Measurements from ENCODE around the gene PIK3R5. TPM values are rescaled to one million over a fixed set of nuclear protein-coding genes. Genes with fewer than 3 reads are reported as not detected.

The PIK3R5 gene, protein sequence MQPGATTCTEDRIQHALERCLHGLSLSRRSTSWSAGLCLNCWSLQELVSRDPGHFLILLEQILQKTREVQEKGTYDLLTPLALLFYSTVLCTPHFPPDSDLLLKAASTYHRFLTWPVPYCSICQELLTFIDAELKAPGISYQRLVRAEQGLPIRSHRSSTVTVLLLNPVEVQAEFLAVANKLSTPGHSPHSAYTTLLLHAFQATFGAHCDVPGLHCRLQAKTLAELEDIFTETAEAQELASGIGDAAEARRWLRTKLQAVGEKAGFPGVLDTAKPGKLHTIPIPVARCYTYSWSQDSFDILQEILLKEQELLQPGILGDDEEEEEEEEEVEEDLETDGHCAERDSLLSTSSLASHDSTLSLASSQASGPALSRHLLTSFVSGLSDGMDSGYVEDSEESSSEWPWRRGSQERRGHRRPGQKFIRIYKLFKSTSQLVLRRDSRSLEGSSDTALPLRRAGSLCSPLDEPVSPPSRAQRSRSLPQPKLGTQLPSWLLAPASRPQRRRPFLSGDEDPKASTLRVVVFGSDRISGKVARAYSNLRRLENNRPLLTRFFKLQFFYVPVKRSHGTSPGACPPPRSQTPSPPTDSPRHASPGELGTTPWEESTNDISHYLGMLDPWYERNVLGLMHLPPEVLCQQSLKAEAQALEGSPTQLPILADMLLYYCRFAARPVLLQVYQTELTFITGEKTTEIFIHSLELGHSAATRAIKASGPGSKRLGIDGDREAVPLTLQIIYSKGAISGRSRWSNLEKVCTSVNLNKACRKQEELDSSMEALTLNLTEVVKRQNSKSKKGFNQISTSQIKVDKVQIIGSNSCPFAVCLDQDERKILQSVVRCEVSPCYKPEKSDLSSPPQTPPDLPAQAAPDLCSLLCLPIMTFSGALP
- total RNA-seq = 100 to 1,000 TPM; 112 to 119 TPM

DNA sequence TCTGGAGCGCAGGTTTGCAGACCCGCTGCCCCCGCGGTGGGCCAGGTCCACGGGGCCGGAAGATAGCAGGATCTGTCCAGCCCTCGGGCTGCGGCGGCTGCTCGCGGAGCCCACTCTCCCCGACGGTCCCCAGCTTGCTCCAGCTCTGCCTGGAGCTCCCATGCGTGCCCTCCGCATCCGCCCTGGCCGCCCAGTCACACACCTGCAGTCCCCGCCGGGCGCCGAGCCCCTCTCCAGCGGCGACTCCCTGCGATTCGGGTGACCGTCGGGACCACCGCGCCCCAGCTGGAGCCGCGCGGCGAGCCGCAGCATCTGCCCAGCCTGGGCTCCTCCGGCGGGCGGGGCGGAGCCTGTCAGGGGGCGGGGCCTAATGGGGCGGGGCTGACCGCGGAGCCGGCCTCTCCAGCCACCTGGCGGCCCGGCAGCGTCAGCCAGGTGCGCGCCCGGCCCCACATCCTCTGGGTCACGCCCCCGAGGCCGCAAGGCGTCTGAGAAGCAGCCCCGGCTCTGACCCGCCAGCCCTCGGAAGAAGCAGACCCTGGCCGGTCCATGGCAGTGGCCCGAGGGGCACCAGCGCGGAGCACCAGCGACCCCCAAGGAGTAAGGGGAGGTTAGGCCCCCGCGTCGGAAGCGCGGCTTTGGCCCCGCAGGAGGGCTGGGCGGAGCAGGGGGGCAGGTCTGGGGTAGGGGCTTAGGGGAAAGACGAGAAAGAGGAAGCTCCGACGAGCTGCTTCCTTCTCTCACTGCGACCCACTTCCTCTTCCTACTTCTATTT is at the start of gene PIK3R5:
Gene PIK3R5 (minus strand): TSS at position 314 of the 775 bp plus-strand sequence. CDS start 54,213 bp downstream, outside the sequence.
- H3K27me3 Mint-ChIP-seq = no peaks in the 10 kb centered on the region
- H3K9me3 Mint-ChIP-seq = peaks cover 9% of the 10 kb centered on the region
- peaks cover 59 to 63% of the 10 kb centered on the region in 2 donors for H3K4me1 Mint-ChIP-seq (ENCODE audit: low read depth in 2 of 2)
- peaks cover 41% of the 10 kb centered on the region for H3K36me3 Mint-ChIP-seq
- DNase-seq (ENCODE audit: low spot score) (peak; percentile 75), ATAC-seq (peak; percentile 86 to 90)
- H3K4me3 Mint-ChIP-seq = peak within 1 kb of the TSS; percentile 98
- H3K27ac Mint-ChIP-seq = peak within 1 kb of the TSS; percentile 90

DNA sequence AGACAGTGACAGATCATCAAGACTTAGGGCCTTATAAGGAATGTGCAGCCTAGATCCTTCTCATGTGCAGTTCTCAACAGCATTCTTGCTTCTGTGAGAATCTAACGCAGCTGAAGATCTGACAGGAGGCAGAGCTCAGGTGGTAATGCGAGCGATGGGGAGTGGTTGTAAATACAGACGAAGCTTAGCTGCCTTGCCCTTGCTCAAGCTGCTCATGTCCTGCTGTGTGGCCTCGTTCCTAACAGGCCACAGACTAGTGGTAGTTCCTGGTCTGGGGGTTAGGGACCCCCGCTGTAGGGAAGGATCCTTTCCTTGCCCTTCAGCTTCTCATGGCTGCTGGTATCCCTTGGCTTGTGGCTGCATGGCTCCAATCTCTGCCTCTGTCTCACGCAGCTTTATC is 45.5 kb upstream of the PIK3R5 start:
- H3K4me3 Mint-ChIP-seq = no peak overlapping the region
- H3K9me3 Mint-ChIP-seq = no peaks in the 10 kb centered on the region
- no peak overlapping the region for H3K27ac Mint-ChIP-seq

GRCh38 chr17:9009737-9010136 is 44.2 kb upstream of the PIK3R5 start:
- Mint-ChIP-seq H3K4me1 (ENCODE audit: low read depth in 2 of 2) (peaks cover 0 to 3% of the 10 kb centered on the region in 2 donors), H3K4me3 (no peak overlapping the region), H3K27ac (no peak overlapping the region), H3K36me3 (no peaks in the 10 kb centered on the region), H3K27me3 (peaks cover 58 to 59% of the 10 kb centered on the region in 2 donors), H3K9me3 (no peaks in the 10 kb centered on the region)
- ATAC-seq (no peak), DNase-seq (ENCODE audit: low spot score) (no peak)

More for the DNA sequence above, 45.5 kb upstream of the PIK3R5 start:
- no peak for DNase-seq (ENCODE audit: low spot score)
- ATAC-seq = no peak
- Mint-ChIP-seq H3K27me3 (peaks cover 47 to 49% of the 10 kb centered on the region in 2 donors), H3K36me3 (no peaks in the 10 kb centered on the region), H3K4me1 (ENCODE audit: low read depth in 2 of 2) (peaks cover 0 to 3% of the 10 kb centered on the region in 2 donors)

- Mint-ChIP-seq H3K27me3 (peaks cover 55 to 60% of the 10 kb centered on the region in 2 donors), H3K36me3 (no peaks in the 10 kb centered on the region), H3K27ac (no peak overlapping the region), H3K4me1 (ENCODE audit: low read depth in 2 of 2) (peaks cover 0 to 3% of the 10 kb centered on the region in 2 donors), H3K4me3 (no peak overlapping the region), H3K9me3 (no peaks in the 10 kb centered on the region)
- ATAC-seq = no peak
- no peak for DNase-seq (ENCODE audit: low spot score)
Observed at GRCh38 chr17:9009096-9009495, 43.6 kb upstream of the PIK3R5 start.

DNA sequence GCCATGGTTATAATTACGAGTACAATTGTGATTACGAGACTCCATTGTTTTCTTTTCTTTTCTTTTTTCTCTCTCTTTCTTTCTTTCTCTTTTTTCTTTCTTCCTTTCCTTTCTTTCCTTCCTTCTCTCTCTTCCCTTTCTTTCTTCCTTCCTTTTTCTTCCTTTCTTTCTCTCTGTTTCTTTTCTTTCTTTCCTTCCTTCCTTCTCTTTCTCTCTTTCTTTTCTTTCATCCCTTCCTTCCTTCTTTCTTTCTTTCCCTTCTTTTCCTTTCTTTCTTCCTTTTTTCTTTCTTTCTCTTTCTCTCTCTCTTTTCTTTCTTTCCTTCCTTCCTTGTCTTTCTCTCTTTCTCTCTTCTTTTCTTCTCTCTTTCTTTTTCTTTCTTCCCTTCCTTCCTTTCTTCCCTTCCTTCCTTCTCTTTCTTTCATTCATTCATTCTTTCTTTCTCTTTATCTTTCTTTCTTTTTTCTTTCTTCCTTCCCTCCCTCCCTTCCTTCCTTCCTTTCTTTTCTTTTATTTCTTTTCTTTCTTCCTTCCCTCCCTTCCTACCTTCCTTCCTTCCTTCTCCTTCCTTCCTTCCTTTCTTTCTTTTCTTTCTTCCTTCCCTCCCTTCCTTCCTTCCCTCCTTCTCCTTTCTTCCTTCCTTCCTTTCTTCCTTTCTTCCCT is 41.7 kb upstream of the PIK3R5 start:
- no peak overlapping the region for H3K4me3 Mint-ChIP-seq

DNA sequence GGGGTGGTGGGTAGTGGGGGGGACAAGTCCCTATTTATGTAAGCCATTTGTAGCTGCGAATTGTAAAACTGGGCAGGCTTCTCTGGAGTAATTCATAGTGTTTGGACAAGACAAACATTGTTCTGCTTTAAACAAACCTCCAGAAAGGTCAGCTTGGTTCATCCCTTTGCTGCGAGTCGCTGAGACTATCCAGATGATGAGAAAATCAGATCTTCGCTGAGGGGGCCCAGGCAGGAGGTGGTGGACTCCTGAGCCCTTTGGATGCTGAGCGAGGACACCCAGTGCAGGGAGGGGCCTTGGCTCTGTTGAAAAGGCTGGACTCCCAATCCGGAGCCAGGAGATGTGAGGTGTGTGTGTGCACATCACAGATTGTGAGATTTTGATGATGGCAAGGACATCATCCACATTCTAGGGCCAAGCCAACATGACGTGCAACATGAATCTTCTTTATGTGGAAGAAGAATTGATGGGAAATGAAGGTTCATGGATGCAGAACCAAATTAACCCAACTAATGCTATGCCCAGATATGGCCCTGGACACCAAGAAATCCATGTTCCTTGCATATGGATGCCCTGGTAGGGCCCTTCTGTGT is 40.8 kb upstream of the PIK3R5 start:
- Mint-ChIP-seq H3K27ac (no peak overlapping the region), H3K27me3 (peaks cover 61 to 63% of the 10 kb centered on the region in 2 donors), H3K4me1 (ENCODE audit: low read depth in 2 of 2) (peaks cover 10% of the 10 kb centered on the region in 2 donors), H3K36me3 (peaks cover 4% of the 10 kb centered on the region), H3K9me3 (no peaks in the 10 kb centered on the region), H3K4me3 (no peak overlapping the region)
- DNase-seq (ENCODE audit: low spot score) (no peak), ATAC-seq (no peak)

More for the DNA sequence above, 41.7 kb upstream of the PIK3R5 start:
- H3K36me3 Mint-ChIP-seq = no peaks in the 10 kb centered on the region
- H3K4me1 Mint-ChIP-seq (ENCODE audit: low read depth in 2 of 2) = peaks cover 5 to 6% of the 10 kb centered on the region in 2 donors
- no peak overlapping the region for H3K27ac Mint-ChIP-seq
- H3K27me3 Mint-ChIP-seq = peaks cover 54 to 57% of the 10 kb centered on the region in 2 donors
- no peak for ATAC-seq
- DNase-seq (ENCODE audit: low spot score) = no peak
- H3K9me3 Mint-ChIP-seq = no peaks in the 10 kb centered on the region

DNA sequence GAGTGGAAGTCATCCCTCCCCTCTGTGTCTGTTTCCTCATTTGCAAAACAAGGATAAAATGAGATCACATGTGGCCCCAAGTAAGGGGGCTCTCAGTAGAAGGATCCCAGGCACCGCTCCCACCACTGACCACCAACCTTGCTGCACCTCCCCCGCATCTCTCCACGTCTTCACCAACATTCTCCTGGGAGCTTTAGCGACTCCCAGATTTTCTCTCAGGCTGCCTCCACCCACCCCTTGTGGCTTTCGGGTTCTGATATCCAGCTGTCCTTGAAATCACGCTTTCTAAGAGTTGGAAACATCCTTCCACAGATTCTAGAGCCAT is 39.4 kb upstream of the PIK3R5 start:
- peaks cover 4% of the 10 kb centered on the region for H3K36me3 Mint-ChIP-seq
- no peak for DNase-seq (ENCODE audit: low spot score)
- ATAC-seq = no peak
- peak overlapping the region; percentile 59 for H3K4me3 Mint-ChIP-seq
- no peak overlapping the region for H3K27ac Mint-ChIP-seq
- H3K27me3 Mint-ChIP-seq = peaks cover 57 to 71% of the 10 kb centered on the region in 2 donors
- no peaks in the 10 kb centered on the region for H3K9me3 Mint-ChIP-seq
- peaks cover 10% of the 10 kb centered on the region in 2 donors for H3K4me1 Mint-ChIP-seq (ENCODE audit: low read depth in 2 of 2)

GRCh38 chr17:9004132-9004960 is 38.8 kb upstream of the PIK3R5 start:
- Mint-ChIP-seq H3K27me3 (peaks cover 51 to 65% of the 10 kb centered on the region in 2 donors), H3K9me3 (no peaks in the 10 kb centered on the region), H3K4me1 (ENCODE audit: low read depth in 2 of 2) (peaks cover 10% of the 10 kb centered on the region in 2 donors), H3K36me3 (peaks cover 4% of the 10 kb centered on the region), H3K27ac (no peak overlapping the region), H3K4me3 (peak overlapping the region; percentile 59)
- DNase-seq (ENCODE audit: low spot score) = no peak
- ATAC-seq = no peak

- ATAC-seq = peak; percentile 32 to 55
- Mint-ChIP-seq H3K9me3 (no peaks in the 10 kb centered on the region), H3K36me3 (peaks cover 4% of the 10 kb centered on the region), H3K4me3 (peak overlapping the region; percentile 12), H3K4me1 (ENCODE audit: low read depth in 2 of 2) (peaks cover 10% of the 10 kb centered on the region in 2 donors), H3K27me3 (peaks cover 44 to 57% of the 10 kb centered on the region in 2 donors), H3K27ac (no peak overlapping the region)
- no peak for DNase-seq (ENCODE audit: low spot score)
Observed at GRCh38 chr17:9003355-9004131, 38.0 kb upstream of the PIK3R5 start.

GRCh38 chr17:9002606-9003354 is 37.3 kb upstream of the PIK3R5 start:
- Mint-ChIP-seq H3K4me3 (peak overlapping the region; percentile 42), H3K4me1 (ENCODE audit: low read depth in 2 of 2) (peaks cover 10% of the 10 kb centered on the region in 2 donors), H3K27ac (no peak overlapping the region), H3K9me3 (no peaks in the 10 kb centered on the region), H3K36me3 (peaks cover 4% of the 10 kb centered on the region), H3K27me3 (peaks cover 42 to 51% of the 10 kb centered on the region in 2 donors)
- DNase-seq (ENCODE audit: low spot score) (no peak), ATAC-seq (peak; percentile 59 to 65)

DNA sequence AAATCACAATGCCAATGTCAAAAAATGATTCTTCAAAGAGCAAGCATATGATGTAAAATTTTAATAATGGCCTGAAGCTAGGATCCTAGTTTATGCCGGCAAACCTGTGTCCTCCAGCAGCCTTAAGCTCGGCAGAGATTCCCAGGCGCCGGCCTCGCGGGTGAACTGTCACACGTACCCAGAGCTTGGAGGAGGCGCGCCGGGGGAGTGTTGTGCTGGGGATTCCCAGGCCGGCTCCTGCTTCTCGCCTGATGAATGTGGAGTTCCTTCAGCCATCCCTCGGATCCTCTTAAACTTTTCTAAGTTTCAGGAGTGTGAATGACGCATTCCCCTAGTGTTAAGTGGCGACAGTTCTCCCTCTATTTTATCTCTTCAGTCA is 36.7 kb upstream of the PIK3R5 start:
- H3K9me3 Mint-ChIP-seq = no peaks in the 10 kb centered on the region
- H3K27me3 Mint-ChIP-seq = peaks cover 38 to 46% of the 10 kb centered on the region in 2 donors
- peaks cover 10% of the 10 kb centered on the region in 2 donors for H3K4me1 Mint-ChIP-seq (ENCODE audit: low read depth in 2 of 2)
- ATAC-seq = no peak
- H3K4me3 Mint-ChIP-seq = peak overlapping the region; percentile 42
- H3K36me3 Mint-ChIP-seq = peaks cover 4% of the 10 kb centered on the region
- no peak overlapping the region for H3K27ac Mint-ChIP-seq
- DNase-seq (ENCODE audit: low spot score) = no peak

Measured in natural killer cell treated with Interleukin-12 subunit alpha and Interleukin-12 subunit beta and Interleukin-15 and Interleukin-18, amount 100 ng/mL, for 72 hours (primary cell).